ENCODE results near the gene SLC12A6. TPM values are rescaled to one million over a fixed set of nuclear protein-coding genes. Genes with fewer than 3 reads are reported as not detected.
"Not testable (repeated sequence)": the region's sequence is repeated elsewhere in the genome, so short reads cannot be mapped to it uniquely, and the experiment has no call there.

SLC12A6 gene
- total RNA-seq = 39.5 TPM

DNA sequence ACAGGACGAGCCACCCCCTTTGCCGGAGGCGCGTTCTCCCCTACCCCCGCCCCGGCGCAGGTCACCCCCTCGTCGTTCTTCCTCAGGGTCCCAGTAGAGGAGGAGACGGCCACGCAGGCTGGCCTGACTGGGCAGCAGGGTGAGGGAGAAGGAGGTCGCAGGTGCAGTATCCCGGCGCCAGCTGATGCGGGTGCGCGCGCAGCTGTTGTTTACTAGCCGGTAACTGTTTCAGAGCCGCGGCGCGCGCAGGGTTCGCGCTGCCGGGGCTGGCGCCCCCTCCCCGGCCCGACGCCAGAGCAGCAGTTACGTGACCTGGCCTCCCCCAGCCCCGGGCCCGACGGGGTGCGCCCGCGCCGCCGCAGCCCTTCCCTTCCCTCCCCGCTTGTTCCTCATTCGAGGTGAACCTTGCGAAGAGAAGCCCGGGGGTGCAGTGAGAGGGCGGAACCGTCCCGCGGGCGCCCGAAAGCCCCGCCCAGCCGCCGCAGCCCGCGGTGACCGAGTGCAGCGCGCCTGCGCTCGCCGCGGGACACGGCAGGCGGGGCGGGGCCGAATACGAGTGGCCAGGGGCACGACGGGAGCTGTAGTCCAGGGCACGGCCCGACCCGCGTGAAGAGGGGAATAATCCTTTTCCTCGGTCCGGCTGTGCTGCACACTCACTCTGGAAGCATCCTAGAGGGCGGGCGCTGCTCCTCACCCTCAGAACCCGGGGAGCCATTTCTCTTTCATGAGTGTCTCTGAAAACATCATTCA lies at the start of gene SLC12A6:
Gene SLC12A6 (minus strand): TSS at position 225 of the 750 bp plus-strand sequence. CDS start 1,101 bp downstream, outside the sequence.
- DNase-seq = peak; percentile 90

DNA sequence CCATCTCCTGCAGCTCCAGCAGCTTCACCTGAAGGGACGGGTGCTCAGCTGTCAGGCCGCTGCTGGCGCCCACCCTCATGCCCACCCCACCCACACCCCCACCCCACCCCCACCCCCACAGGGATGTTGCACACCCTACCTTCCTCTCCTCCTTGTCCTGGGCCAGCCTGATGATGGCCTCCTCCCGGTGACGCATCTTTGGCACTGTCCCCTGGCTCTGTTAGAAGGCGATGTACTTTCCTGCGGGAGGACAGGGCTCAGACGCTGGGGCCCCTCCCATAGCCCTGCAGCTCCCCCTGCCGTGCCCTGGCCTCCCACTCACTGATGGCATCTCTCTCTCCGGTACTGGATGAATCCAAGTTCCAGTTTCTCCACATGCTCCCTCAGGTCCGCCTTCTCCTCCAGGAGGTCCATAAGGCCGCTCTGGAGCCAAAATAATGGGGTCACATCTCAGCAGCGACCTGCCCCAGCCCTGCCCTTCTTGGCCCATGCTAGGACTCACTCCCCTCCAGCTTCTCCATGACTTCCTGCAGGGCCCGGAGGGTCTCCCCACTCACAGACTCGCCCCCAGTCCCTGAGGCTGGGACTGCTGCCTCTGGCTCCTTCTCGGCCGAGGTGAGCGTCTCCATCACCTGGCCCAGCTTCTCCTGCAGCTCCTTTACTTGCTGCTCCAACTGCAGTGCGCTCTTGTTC lies 44.4 kb upstream of the SLC12A6 start:
- not testable (repeated sequence) for DNase-seq

DNA sequence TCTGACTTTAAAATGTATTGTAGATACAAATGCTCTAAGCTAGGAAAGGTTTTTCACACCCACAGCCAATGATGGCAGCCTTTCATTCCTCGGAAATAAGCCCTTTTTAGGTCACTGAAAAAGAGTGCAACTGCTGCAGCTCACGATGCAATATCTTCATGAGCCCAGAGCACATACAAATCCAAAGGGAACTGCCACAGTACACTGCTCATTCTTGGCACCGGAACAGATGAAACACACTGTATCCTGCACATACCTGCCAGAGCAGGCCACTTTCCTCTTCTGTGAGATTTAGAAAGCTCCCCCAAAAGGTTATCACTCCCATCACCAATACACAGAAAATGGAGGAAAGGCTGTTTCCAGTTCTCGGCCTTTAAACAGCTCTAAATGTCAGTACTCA lies 42.9 kb upstream of the SLC12A6 start:
- not testable (repeated sequence) for DNase-seq

DNA sequence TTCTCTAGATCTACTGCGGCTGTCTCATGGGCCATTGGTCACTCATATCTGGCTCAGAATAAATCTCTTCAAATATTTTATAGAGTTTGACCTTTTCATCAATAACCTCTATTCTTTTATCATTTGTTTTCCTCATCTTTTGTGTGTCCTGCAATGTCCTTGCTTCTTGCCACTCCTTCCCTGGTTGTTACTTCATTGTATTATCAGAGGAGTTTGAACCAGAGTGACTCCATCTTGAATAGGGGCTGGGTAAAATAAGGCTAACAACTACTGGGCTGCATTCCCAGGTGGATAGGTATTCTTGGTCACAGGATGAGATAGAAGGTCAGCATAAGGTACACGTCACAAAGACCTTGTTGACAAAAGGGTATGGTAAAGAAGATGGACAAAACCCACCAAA lies 39.3 kb upstream of the SLC12A6 start:
- DNase-seq = no peak

DNA sequence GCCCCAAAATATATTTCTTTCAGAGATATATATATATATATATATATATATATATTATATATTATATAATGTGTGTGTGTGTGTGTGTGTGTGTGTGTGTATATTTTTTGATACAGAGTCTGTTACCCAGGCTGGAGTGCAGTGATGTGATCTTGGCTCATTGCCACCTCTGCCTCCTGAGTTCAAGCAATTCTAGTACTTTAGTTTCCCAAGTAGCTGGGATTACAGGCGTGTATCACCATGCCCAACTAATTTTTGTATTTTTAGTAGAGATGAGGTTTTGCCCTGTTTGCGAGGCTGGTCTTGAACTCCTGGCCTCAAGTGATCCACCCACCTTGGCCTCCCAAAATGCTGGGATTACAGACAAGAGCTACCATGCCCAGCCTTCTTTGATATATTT lies 38.0 kb upstream of the SLC12A6 start:
- not testable (repeated sequence) for DNase-seq

DNA sequence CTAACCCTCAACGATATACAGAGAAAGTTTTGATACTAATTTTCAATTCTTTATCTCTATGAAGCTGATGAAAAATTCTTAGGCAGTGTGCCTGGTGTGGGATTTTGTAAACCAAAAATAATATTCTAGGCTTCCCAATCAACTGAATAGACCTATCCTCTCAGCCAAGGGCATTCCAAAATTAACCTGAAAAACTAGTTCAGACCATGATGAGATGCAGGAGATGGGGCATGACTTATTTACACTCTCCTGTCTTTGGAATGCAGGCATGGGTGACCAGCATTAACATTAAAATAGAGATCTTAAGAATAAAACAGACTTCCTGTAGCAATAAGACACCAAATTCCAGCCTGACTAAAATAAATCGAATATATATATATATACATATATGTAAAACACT lies 37.2 kb upstream of the SLC12A6 start:
- DNase-seq = no peak

DNA sequence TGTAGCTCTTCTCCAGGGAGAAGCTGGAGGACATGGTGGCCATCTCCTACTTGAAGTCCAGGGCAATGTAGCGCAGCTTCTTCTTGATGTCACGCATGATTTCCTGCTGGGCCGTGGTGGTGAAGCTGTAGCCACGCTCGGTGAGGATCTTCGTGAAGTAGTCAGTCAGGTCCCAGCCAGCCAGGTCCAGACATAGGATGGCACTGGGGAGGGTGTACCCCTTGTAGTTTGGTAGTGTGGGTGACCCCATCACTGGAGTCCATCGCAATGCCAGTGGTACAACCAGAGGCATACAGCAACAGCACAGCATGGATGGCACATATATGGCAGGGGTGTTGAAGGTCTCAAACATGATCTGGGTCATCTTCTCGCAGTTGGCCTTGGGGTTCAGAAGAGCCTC lies 36.4 kb upstream of the SLC12A6 start:
- no peak for DNase-seq

DNA sequence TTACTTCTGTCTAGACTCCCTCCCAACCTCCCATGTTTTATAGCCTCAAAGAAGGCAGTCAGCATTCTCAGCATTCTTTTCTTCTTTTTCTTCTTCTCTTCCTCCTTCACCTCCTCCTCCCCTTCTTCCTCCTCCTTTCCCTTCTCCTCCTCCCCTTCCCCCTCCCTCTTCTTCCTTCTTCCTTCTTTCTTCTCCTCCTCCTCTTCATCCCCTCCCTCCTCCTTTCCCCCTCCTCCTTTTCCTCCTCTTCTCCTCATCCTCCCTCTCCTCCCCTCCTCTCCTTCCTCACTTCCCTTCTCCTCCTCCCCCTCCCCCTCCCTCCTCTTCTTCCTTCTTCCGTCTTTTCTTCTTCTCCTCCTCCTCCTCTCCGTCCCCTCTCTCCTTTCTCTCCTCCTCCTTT lies 33.1 kb upstream of the SLC12A6 start:
- DNase-seq = no peak

DNA sequence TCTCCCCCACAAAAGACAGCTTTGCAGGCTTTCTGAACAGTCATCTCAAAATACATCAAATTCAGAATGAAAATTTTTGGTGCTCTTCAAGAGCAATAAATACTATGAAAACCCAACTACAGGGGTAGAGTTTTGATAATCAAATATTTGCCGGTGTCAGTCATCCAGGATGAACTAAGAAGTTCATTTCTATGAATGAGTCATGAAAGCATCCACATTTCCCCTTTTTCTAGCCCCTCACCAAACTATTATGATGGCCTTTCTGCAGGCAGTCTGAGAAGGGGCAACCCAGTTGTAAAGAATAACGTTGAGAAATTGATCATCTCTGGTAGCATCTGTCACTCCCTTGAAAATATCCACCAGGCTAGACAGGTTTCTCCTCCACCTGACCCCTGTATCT lies 32.5 kb upstream of the SLC12A6 start:
- DNase-seq = no peak

DNA sequence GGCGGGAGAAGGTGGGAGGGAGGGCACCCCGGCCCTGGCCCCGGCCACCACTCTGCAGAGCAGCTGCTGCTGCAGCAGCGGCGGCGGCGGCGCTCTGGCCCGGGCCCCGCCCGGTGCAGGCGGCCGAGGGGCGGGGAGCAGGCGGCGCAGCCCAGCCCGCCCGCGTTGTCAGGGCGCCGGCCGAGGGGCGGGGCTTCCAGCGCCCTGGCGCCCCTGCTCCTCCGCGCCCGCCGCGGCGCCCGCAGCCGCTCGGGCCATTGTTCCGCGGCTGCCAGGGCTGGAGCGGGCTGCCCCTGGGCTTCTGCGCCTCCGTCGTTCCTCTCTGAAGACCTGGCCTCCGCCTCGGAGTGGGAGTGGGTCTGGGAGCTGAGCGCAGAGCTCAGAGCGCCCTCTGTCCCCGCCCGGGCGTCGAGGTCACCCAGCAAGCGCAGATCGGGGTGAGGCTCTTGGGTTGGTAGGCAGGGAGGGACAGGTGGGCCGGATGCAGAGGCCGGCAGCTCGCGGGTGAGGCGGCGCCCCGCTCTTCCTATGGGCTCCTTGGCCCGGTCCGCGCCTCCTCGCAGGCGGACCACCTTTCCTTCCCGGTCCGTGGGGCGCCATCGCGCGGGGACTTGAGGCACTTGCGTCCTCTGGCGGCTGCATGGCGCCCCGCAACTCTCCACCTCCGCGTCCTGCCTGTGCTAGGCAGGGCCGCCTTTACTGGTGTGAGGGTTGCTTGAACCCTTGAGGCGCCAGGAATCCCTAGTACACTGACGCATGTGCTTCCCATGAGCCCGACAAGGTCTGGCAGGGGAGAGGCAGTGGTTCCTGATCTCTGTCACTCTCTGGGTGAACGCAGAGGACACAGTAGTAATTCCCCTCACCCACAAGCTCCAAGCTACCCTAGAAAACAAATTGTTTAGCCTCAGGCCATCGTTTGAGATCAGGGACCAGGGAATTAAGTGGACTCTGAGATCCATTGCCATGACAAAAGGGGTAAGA lies 29.8 kb upstream of the SLC12A6 start, which contains the start of gene LPCAT4:
Gene LPCAT4 (minus strand): TSS at position 96 of the 981 bp plus-strand sequence. CDS start 96 bp downstream, outside the sequence.
- DNase-seq = peak; percentile 82

DNA sequence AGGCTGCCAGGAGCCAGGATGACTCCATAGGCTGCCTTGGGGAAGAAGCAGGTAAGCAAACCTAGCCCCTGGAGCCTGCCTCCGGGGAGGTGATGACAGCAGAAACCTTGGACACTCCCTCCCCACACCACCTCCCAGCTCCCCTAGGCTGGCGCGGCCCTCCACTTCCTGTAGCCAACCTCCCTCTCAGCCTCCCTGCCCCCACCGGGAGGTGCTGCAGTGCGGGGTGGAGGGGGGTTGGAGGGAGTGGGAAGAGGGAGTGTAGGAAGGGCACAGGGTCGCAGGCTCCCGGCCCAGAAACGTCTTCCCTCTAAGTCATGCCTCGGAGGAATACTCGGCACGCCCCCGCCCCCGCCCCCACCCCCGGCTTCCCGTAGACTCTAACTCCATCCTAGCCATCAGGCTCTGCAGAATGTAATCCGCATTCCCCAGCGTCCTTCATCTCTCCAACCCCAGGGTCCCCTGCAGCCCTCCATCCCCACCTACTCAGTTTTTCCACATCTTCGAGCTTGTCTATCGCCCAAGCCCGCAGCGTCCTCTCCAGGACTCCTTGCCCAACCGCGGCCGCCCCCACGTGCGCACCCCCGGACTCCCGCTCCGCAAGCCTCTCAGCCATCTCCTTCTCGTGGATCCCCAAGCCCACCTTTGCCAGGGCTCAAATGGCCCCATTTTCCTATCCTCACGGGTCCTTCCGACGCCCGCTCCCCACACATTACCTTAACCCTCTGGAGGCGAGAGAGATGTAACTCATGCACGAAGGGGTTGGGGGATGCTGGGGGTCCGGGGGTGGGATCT lies 28.9 kb upstream of the SLC12A6 start:
- DNase-seq = peak; percentile 25

DNA sequence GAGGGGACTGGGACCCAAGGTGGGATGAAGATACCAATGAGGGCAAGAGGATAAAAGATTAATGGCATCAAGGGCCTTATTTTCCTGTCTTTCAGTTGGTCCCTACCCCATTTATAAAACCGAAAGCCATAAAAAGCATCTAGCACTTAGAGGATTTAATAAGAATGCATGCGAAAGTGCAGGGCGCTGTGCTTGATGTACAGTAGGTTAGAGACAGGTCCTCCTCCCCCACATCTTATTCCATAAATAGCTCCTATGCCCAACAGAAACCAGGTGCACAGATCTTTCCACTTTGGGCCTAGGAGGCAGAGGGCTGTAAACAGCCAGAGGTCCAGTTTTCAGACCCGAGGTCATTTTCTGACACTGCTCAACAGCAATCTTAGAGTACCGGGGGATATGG lies 28.3 kb upstream of the SLC12A6 start:
- DNase-seq = no peak

DNA sequence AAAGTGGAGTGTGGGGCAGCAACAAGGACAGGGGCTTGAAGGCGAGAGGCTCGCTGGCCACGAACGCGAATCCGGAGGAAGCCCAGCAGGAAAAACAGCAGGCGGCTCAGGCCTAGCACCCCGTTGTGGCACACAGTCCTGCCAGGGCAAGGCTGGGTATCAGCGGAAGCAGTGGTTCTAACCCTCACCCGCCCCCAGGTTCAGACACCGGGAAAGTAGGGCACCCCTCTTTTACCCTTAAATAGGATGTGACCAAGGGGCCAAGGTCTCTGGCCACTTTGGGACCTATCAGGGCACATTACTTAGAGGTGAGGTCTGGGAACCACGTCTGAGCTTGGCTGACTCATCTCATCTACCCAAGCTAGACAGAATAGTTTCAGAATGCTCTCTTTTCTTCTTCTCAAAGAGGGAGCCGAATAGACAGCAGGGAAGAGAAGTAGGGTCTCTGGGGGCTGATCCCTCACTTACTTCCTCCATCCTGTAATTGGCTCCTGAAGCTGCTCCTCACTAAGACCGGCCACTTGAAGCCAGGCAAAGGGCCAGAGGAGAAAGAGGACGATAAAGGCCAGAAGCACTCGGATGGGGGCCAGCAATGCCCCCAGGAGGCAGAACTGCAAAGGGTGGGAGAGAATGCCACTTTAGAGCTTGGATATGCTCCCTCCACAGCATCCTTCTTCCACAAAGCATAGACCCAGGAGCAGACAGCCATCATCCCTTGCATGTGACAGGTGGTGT lies 27.7 kb upstream of the SLC12A6 start:
- DNase-seq = no peak

DNA sequence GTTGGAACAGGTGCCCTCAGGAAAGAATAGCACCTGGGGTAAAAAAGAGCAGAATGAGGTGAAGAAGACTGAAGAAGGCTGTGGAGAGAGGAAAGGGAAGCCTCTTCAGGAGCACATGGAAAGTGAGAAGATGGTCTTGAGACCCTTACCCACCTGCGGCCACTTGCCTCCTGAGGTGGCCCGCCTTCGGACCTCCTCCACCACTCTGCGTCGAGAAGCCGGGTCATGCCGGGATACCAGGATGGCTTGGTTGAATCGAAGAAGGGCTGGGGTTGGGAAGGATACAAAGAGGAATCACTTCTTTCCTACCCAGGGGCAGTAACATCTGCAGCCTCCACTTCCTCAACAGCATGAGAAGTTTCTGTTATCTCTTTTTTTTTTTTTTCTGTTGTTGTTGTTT lies 26.5 kb upstream of the SLC12A6 start:
- no peak for DNase-seq

DNA sequence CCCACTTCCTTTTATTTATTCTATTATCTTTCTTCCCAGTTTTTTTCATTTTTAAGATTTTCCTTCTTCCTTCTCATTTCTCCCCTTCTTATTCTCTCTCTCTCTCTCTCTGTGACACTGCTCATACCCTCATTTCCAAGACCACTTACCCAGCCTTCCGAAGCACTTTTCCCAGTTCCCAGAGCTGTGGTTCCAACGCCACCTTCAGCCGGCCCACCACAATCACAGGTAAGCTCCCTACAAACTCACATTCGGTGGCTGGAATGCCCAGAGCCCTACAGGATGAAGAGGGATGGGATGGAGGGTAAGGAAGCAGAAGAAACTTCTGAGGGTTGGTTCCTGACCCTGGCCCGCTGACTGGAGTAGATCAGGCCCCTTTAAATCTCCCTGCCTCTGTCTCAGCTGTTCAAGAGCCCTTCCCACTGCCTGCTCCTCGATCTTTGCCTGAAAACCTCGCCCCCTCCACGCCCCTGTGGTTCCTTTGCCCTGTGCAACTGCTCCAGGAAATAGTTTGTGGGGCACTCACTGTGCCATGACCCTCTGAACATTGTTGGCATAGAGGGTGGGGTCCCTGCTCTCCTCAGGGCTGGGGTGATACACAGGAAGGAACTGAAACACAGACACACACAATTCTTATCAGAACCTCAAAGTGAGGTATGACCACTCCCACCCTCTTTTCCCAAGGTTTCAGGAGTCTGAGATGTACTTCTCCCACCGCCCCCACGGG lies 24.6 kb upstream of the SLC12A6 start:
- no peak for DNase-seq

DNA sequence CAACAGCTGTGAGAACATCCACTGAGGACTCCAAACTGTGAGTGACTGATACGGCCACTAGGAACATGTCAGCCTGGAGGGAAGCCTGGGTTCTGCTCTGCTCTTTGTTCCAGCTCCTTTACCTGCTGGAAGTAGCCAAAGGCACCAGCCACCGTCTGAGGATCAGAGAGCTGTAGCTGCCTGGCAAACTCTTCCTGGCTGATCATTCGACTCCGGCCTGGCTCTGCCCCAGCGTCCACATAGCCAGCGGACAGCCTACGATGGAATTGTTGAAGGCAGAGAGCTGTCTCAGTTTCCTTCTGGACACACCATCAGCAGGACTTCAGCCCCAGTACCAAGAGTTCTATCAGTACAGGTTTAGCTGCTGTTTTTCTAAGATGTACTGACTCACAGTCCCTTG lies 23.7 kb upstream of the SLC12A6 start:
- no peak for DNase-seq

DNA sequence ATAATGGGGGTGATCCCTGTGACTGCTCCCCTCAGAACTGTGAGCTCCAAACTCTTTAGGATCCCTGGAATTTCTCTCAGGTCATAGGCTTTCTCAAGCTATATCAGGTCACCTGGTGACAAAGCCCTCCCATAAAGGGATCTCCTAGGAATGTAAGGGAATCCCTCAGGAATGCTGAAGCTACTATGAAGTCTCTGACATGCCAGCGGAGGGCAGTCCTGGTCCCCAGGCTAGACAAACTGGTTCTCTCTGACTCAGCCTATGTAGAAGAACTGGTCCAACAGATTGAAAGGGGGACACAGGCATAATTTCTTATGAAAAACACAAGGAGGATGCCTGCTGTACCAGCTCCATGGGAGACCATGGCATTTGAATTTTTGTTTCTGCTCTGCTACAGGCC lies 22.7 kb upstream of the SLC12A6 start:
- no peak for DNase-seq

DNA sequence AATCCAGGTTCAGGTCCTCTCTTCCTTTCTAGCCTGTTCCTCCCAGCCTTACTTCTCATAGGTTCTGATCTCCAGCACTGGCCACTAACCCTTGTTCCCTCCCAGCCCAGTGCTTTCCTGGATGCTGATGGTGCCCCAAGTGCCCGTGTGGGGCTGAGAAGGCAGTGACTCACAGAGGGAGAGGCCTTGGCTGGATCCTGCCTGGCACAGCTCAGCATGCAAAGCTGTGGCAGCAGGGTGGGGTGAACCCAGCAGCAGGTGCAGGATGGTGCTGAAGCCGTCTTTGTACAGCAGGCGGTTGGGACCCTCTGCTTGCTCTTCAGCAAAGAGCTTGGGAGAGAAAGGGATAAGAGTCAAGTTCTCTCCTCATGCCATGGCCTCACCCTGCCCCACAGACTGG lies 21.8 kb upstream of the SLC12A6 start:
- DNase-seq = no peak

DNA sequence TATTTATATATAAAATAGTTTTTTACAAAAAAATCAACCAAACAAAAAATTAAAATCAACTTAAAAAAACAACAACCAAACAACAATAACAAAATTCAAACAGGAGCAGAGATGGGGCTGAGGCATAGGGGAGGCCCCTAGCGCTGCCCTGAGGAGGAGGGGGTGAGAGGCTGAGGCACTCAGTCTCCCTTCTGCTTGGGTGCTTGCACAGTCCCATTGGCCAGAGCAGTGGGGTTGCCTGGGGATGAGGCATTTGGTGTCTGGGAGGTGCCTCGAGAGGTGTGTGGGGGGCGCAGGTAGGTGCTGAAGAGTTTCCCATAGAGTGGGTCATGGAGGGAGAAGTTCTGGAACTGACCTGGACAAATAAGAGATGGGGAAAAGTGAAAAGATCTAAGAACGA lies 21.4 kb upstream of the SLC12A6 start:
- no peak for DNase-seq

DNA sequence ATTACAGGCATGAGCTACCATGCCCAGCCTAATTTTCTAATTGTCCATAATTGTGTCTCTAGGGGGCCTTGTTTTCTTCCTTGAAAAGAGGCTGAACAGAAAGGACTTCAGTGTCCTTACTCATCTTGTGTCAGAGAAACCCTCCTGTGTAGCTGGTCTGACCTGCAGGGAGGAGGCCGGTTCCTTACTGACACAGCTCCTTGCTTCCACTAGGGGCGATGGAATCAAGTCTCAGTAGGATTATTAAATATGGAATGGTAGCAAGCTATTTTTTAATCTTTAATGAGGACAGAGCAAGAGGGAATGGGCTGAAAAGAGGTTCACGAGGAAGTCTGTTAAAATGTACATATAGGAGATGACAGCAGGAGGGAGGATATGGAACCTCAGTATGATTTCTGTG lies 20.8 kb upstream of the SLC12A6 start:
- no peak for DNase-seq
